Measurements from ENCODE around the gene UCK1.

Gene UCK1

GRCh38 chr9:131524665-131525315, 6.3 kb downstream of the UCK1 start:
- TF ChIP-seq CTCF (IDR thresholded peaks at IDR 0.05; ENCODE audit: insufficient read depth, low read depth, low read length, missing control alignments) = no peak
- no peak overlapping the region for H3K4me3 ChIP-seq (ENCODE audit: low read depth, low read length)
- DNase-seq (ENCODE audit: low read depth) = no peak

GRCh38 chr9:131523451-131524435, 7.3 kb downstream of the UCK1 start:
- DNase-seq (ENCODE audit: low read depth) = no peak
- no peak overlapping the region for H3K4me3 ChIP-seq (ENCODE audit: low read depth, low read length)
- no peak for TF ChIP-seq CTCF (IDR thresholded peaks at IDR 0.05; ENCODE audit: insufficient read depth, low read depth, low read length, missing control alignments)

GRCh38 chr9:131523086-131523388, 8.0 kb downstream of the UCK1 start:
- DNase-seq (ENCODE audit: low read depth) = no peak
- H3K4me3 ChIP-seq (ENCODE audit: low read depth, low read length) = no peak overlapping the region
- TF ChIP-seq CTCF (IDR thresholded peaks at IDR 0.05; ENCODE audit: insufficient read depth, low read depth, low read length, missing control alignments) = no peak

GRCh38 chr9:131522257-131523085, 8.6 kb downstream of the UCK1 start:
- TF ChIP-seq CTCF (IDR thresholded peaks at IDR 0.05; ENCODE audit: insufficient read depth, low read depth, low read length, missing control alignments) = no peak
- DNase-seq (ENCODE audit: low read depth) = no peak
- no peak overlapping the region for H3K4me3 ChIP-seq (ENCODE audit: low read depth, low read length)

GRCh38 chr9:131521822-131522221, 9.2 kb downstream of the UCK1 start:
- H3K4me3 ChIP-seq (ENCODE audit: low read depth, low read length) = no peak overlapping the region
- no peak for TF ChIP-seq CTCF (IDR thresholded peaks at IDR 0.05; ENCODE audit: insufficient read depth, low read depth, low read length, missing control alignments)
- no peak for DNase-seq (ENCODE audit: low read depth)

GRCh38 chr9:131521203-131521602, 9.9 kb downstream of the UCK1 start:
- DNase-seq (ENCODE audit: low read depth) = no peak
- no peak for TF ChIP-seq CTCF (IDR thresholded peaks at IDR 0.05; ENCODE audit: insufficient read depth, low read depth, low read length, missing control alignments)
- H3K4me3 ChIP-seq (ENCODE audit: low read depth, low read length) = no peak overlapping the region

All from GM12865 (cell line).